Umbilical cord (tissue), 2 donors: ENCODE results near the gene PDE2A. TPM values are rescaled to one million over a fixed set of nuclear protein-coding genes. Genes with fewer than 3 reads are reported as not detected.

Experiments used
- DNase-seq: peaks from one replicate; pipeline ENCODE4 v3.0.0-alpha.2; 2015; ENCODE audit warnings: low spot score
- total RNA-seq: library from RNA; depleted of rRNA; stranded (reverse); fragments of >200 nt; gene quantifications from one replicate; pipeline ENCODE4 v1.2.3, GENCODE V29; 2014; ENCODE audit warnings: low replicate concordance; ENCODE audit not compliant: insufficient read depth

PDE2A gene
- total RNA-seq, 1 donor from 2014 or later = 13.5 TPM

- no peak for DNase-seq
Measured at GRCh38 chr11:72548463-72548862, 125.8 kb downstream of the PDE2A start.

- DNase-seq = no peak
Measured at GRCh38 chr11:72546866-72547265, 127.4 kb downstream of the PDE2A start.

GRCh38 chr11:72544589-72544988, 129.6 kb downstream of the PDE2A start:
- DNase-seq = no peak

GRCh38 chr11:72543849-72544542, 130.2 kb downstream of the PDE2A start:
- no peak for DNase-seq

- no peak for DNase-seq
Measured at GRCh38 chr11:72541257-72541974, 132.8 kb downstream of the PDE2A start.

GRCh38 chr11:72537051-72537450, 137.2 kb downstream of the PDE2A start:
- no peak for DNase-seq

- no peak for DNase-seq
Measured at GRCh38 chr11:72535194-72535547, 139.1 kb downstream of the PDE2A start.

GRCh38 chr11:72534371-72535193, 139.6 kb downstream of the PDE2A start:
- DNase-seq = peak; percentile 67

- no peak for DNase-seq
Measured at GRCh38 chr11:72529068-72529467, 145.2 kb downstream of the PDE2A start.

- DNase-seq = no peak
Measured at GRCh38 chr11:72528121-72528520, 146.1 kb downstream of the PDE2A start.

Other genes starting within 250 kb of the PDE2A start
- 31.8 TPM for gene CLPB, start 239.9 kb downstream of the PDE2A start, total RNA-seq
- gene ARAP1, start 78.0 kb upstream of the PDE2A start, total RNA-seq = 115 TPM
- gene STARD10, start 119.6 kb upstream of the PDE2A start, total RNA-seq = 56.1 TPM
- gene ATG16L2, start 140.0 kb upstream of the PDE2A start, total RNA-seq = 38.0 TPM